Naive B cell (primary cell): ENCODE data around the gene ACSM6. TPM values are rescaled to one million over a fixed set of nuclear protein-coding genes. Genes with fewer than 3 reads are reported as not detected.
A peak's percentile ranks its signal among the peaks of the same experiment; 100 is the strongest.

Experiments used
- ATAC-seq, 2 donors: fragments of 150-1000 bp; cut with Tn5 transposase; 2 replicates each; pipeline ENCODE4 v1.10.0; 2021; ENCODE audit warnings: low read depth in 2 of 2, mild to moderate bottlenecking in 2 of 2, moderate library complexity in 2 of 2
- DNase-seq: peaks from one replicate; pipeline ENCODE4 v3.0.0; 2022
- H3K27ac Mint-ChIP-seq, 6 donors: one replicate each; pipeline ENCODE4 v1.8.0; 2020 to 2022; ENCODE audit warnings: mild to moderate bottlenecking in 6 of 6, mixed read lengths in 6 of 6, moderate library complexity in 5 of 6, inconsistent platforms in 2 of 6
- H3K27me3 Mint-ChIP-seq, 3 donors: one replicate each; pipeline ENCODE4 v1.8.0; 2021 to 2022; ENCODE audit warnings: mixed read lengths in 3 of 3, mild to moderate bottlenecking in 1 of 3
- H3K36me3 Mint-ChIP-seq, 2 donors: one replicate each; pipeline ENCODE4 v1.8.0; 2020 to 2022; ENCODE audit warnings: mixed read lengths in 2 of 2, inconsistent platforms in 1 of 2, mild to moderate bottlenecking in 1 of 2
- H3K4me1 Mint-ChIP-seq, 3 donors: one replicate each; pipeline ENCODE4 v1.8.0; 2020 to 2022; ENCODE audit warnings: mixed read lengths in 3 of 3, inconsistent platforms in 1 of 3, mild to moderate bottlenecking in 1 of 3, moderate library complexity in 1 of 3
- H3K4me3 Mint-ChIP-seq, 8 donors: one replicate each; pipeline ENCODE4 v1.8.0; 2020 to 2022; ENCODE audit warnings: mild to moderate bottlenecking in 8 of 8, mixed read lengths in 8 of 8, moderate library complexity in 8 of 8, inconsistent platforms in 2 of 8
- H3K9me3 Mint-ChIP-seq, 7 donors: one replicate each; pipeline ENCODE4 v1.8.0; 2020 to 2022; ENCODE audit warnings: mixed read lengths in 7 of 7, mild to moderate bottlenecking in 5 of 7, inconsistent platforms in 2 of 7, moderate library complexity in 1 of 7
- polyA plus RNA-seq, 6 donors: library from polyadenylated mRNA; unstranded; fragments of 300-500 nt; fragmentation: Illumina TruSeq; gene quantifications; one replicate each; pipeline ENCODE4 v1.2.3, GENCODE V29; 2021; ENCODE audit warnings: low read depth in 6 of 6

ACSM6 gene
- polyA plus RNA-seq, 6 donors from 2014 or later: not detected

DNA sequence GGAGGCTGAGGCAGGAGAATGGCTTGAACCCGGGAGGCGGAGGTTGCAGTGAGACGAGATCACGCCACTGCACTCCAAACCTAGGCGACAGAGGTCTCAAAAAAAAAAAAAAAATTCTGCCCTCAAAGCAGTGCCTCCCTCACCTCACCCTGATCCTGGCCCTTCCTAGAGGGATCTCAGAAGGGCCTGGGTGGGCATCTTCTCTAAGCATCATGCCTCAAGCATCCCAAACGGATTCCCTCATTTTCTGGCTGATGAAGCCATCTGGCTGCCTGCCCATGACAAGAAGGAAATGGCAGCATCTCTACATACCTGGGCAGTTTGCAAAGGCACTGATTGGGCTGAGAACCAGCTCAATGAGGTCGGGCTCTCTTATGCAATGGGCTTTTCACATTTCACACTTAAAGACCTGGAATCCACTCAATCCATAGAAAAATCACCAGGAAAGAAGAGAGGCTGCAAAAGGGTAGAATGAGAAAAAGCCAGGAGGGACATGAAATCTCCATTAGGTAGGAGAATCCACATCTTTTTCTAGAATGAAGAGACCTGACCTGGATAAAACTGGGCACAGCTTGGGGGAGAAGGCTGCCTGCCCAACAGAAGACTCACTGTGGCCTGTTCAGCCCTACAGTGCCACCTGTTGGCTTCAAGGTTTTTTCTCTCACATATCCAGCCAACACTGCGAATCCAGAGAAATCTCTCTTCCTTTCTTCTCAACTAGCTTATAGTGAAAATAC lies 48.7 kb downstream of the ACSM6 start:
- DNase-seq: no peak

GRCh38 chr10:95243318-95243617 lies 49.2 kb downstream of the ACSM6 start:
- Mint-ChIP-seq H3K4me1 (peaks cover 11 to 21% (median 17%) of the 10 kb centered on the region in 3 donors), H3K36me3 (peaks cover 13 to 22% of the 10 kb centered on the region in 2 donors)

More for the DNA sequence above, 48.7 kb downstream of the ACSM6 start:
- Mint-ChIP-seq H3K27ac (peak overlapping the region in 3 of 6 donors; percentile 61 to 82 (median 77)), H3K27me3 (no peaks in the 10 kb centered on the region), H3K4me1 (peaks cover 11 to 19% (median 13%) of the 10 kb centered on the region in 3 donors), H3K36me3 (peaks cover 14 to 22% of the 10 kb centered on the region in 2 donors), H3K4me3 (no peak overlapping the region), H3K9me3 (peaks cover 0 to 3% (median 0%) of the 10 kb centered on the region in 7 donors)
- ATAC-seq: no peak

GRCh38 chr10:95244152-95244551 lies 50.1 kb downstream of the ACSM6 start:
- ATAC-seq (no peak), DNase-seq (no peak)
- no peak overlapping the region for H3K4me3 Mint-ChIP-seq
- H3K4me1 Mint-ChIP-seq: peaks cover 11 to 24% (median 22%) of the 10 kb centered on the region in 3 donors
- peak overlapping the region in 1 of 6 donors; percentile 7 for H3K27ac Mint-ChIP-seq
- H3K36me3 Mint-ChIP-seq: peaks cover 17 to 20% of the 10 kb centered on the region in 2 donors
- peaks cover 0 to 3% (median 0%) of the 10 kb centered on the region in 7 donors for H3K9me3 Mint-ChIP-seq
- no peaks in the 10 kb centered on the region for H3K27me3 Mint-ChIP-seq

More at GRCh38 chr10:95243318-95243617, 49.2 kb downstream of the ACSM6 start:
- Mint-ChIP-seq H3K4me3 (no peak overlapping the region), H3K9me3 (peaks cover 0 to 3% (median 0%) of the 10 kb centered on the region in 7 donors), H3K27me3 (no peaks in the 10 kb centered on the region), H3K27ac (peak overlapping the region in 3 of 6 donors; percentile 52 to 82 (median 77))
- ATAC-seq: no peak
- DNase-seq: no peak

DNA sequence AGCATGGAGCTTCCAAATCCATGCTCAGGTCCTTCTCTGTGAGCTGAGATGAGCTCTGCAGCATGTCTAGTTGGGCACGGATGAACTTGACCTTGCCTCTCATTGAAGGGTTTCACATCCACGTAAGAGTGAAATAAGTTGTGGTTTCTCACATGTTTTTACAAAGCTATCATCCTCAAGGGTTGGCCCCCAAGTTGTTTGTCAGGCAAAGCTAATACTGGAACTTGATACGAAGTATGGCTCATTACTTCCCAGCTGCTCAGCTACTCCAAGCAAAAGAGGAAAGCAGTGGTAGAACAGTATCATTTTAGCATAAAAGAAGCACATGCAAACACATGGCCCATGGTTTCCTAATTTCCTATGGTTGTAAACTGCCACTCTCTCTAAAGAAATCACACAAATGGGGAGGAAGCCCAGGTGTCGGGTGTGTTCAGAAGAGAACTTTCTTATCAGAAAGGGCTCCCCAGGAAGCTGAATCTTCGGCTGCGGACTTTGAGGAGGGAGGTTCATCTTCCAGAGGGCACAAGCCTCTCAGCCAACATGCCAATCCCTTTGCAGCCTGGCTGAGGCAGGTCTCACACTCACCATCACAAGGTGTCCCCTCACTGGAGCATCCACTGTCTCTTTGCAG lies 51.5 kb downstream of the ACSM6 start:
- H3K36me3 Mint-ChIP-seq: peaks cover 7 to 16% of the 10 kb centered on the region in 2 donors
- ATAC-seq: no peak
- peak overlapping the region in 1 of 6 donors; percentile 87 for H3K27ac Mint-ChIP-seq
- H3K9me3 Mint-ChIP-seq: no peaks in the 10 kb centered on the region
- H3K27me3 Mint-ChIP-seq: no peaks in the 10 kb centered on the region
- peaks cover 11 to 28% (median 27%) of the 10 kb centered on the region in 3 donors for H3K4me1 Mint-ChIP-seq
- DNase-seq: no peak
- H3K4me3 Mint-ChIP-seq: no peak overlapping the region

DNA sequence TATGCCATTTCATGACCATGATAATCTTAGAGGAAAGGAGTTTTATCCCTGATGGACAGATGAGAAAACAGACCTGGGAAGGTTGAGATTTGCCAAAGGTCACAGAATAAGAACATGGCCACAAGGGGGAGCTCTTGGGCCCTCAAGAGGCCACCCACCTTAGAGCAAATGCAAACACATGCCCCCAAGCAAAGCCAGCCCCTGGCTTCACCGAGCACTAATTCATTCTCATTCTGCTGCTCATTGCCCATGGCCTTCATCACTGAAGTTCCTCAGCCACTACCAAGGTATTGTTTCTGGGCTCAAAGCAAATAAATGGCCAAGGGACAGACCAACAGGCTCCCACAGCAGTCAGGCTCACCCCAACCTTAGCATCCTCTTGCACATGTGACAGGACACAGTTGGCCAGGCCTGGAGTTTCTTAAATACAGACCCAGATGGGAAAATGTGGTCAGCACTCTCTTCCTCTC lies 52.6 kb downstream of the ACSM6 start:
- ATAC-seq: peak; percentile 82 to 89
- Mint-ChIP-seq H3K36me3 (peaks cover 7 to 17% of the 10 kb centered on the region in 2 donors), H3K9me3 (no peaks in the 10 kb centered on the region), H3K27me3 (no peaks in the 10 kb centered on the region), H3K27ac (peak overlapping the region in 4 of 6 donors; percentile 71 to 88 (median 84)), H3K4me3 (no peak overlapping the region), H3K4me1 (peaks cover 11 to 28% (median 27%) of the 10 kb centered on the region in 3 donors)
- DNase-seq: peak; percentile 69

GRCh38 chr10:95247200-95247880 lies 53.3 kb downstream of the ACSM6 start:
- H3K27ac Mint-ChIP-seq: peak overlapping the region in 5 of 6 donors; percentile 58 to 88 (median 83)
- H3K36me3 Mint-ChIP-seq: peaks cover 7 to 25% of the 10 kb centered on the region in 2 donors
- H3K27me3 Mint-ChIP-seq: no peaks in the 10 kb centered on the region
- DNase-seq (no peak), ATAC-seq (no peak)
- peaks cover 18 to 33% (median 29%) of the 10 kb centered on the region in 3 donors for H3K4me1 Mint-ChIP-seq
- no peak overlapping the region for H3K4me3 Mint-ChIP-seq
- H3K9me3 Mint-ChIP-seq: no peaks in the 10 kb centered on the region

GRCh38 chr10:95247881-95248583 lies 54.0 kb downstream of the ACSM6 start:
- no peaks in the 10 kb centered on the region for H3K27me3 Mint-ChIP-seq
- no peaks in the 10 kb centered on the region for H3K9me3 Mint-ChIP-seq
- ATAC-seq (no peak), DNase-seq (no peak)
- no peak overlapping the region for H3K4me3 Mint-ChIP-seq
- peaks cover 7 to 31% of the 10 kb centered on the region in 2 donors for H3K36me3 Mint-ChIP-seq
- H3K4me1 Mint-ChIP-seq: peaks cover 25 to 40% (median 36%) of the 10 kb centered on the region in 3 donors
- peak overlapping the region; percentile 17 to 92 (median 70) for H3K27ac Mint-ChIP-seq

- Mint-ChIP-seq H3K4me1 (peaks cover 30 to 45% (median 33%) of the 10 kb centered on the region in 3 donors), H3K27ac (peak overlapping the region in 5 of 6 donors; percentile 3 to 89 (median 83)), H3K36me3 (peaks cover 0 to 27% of the 10 kb centered on the region in 2 donors), H3K4me3 (no peak overlapping the region), H3K27me3 (no peaks in the 10 kb centered on the region), H3K9me3 (no peaks in the 10 kb centered on the region)
- no peak for ATAC-seq
- no peak for DNase-seq
Measured at GRCh38 chr10:95248989-95249388, 55.0 kb downstream of the ACSM6 start.

- H3K4me3 Mint-ChIP-seq: peak overlapping the region in 1 of 8 donors; percentile 19
- no peaks in the 10 kb centered on the region for H3K27me3 Mint-ChIP-seq
- ATAC-seq (no peak), DNase-seq (no peak)
- H3K36me3 Mint-ChIP-seq: peaks cover 0 to 27% of the 10 kb centered on the region in 2 donors
- peak overlapping the region in 5 of 6 donors; percentile 11 to 96 (median 58) for H3K27ac Mint-ChIP-seq
- no peaks in the 10 kb centered on the region for H3K9me3 Mint-ChIP-seq
- H3K4me1 Mint-ChIP-seq: peaks cover 32 to 50% (median 33%) of the 10 kb centered on the region in 3 donors
Measured at GRCh38 chr10:95249467-95249866, 55.4 kb downstream of the ACSM6 start.

- H3K4me3 Mint-ChIP-seq: no peak overlapping the region
- peaks cover 38 to 63% (median 46%) of the 10 kb centered on the region in 3 donors for H3K4me1 Mint-ChIP-seq
- no peaks in the 10 kb centered on the region for H3K9me3 Mint-ChIP-seq
- H3K36me3 Mint-ChIP-seq: peaks cover under 1 to 27% of the 10 kb centered on the region in 2 donors
- no peaks in the 10 kb centered on the region for H3K27me3 Mint-ChIP-seq
- DNase-seq: no peak
- no peak for ATAC-seq
- H3K27ac Mint-ChIP-seq: peak overlapping the region in 3 of 6 donors; percentile 8 to 72 (median 59)
Measured at GRCh38 chr10:95250856-95251255, 56.8 kb downstream of the ACSM6 start.

- H3K4me3 Mint-ChIP-seq: peak overlapping the region in 2 of 8 donors; percentile 25 to 37
- peaks cover 18 to 36% of the 10 kb centered on the region in 2 donors for H3K36me3 Mint-ChIP-seq
- H3K27ac Mint-ChIP-seq: peak overlapping the region in 5 of 6 donors; percentile 12 to 79 (median 46)
- peaks cover 0 to 4% (median 0%) of the 10 kb centered on the region in 7 donors for H3K9me3 Mint-ChIP-seq
- ATAC-seq: no peak
- H3K4me1 Mint-ChIP-seq: peaks cover 28 to 51% (median 45%) of the 10 kb centered on the region in 3 donors
- DNase-seq: no peak
- no peaks in the 10 kb centered on the region for H3K27me3 Mint-ChIP-seq
Measured at GRCh38 chr10:95253007-95253406, 59.0 kb downstream of the ACSM6 start.

DNA sequence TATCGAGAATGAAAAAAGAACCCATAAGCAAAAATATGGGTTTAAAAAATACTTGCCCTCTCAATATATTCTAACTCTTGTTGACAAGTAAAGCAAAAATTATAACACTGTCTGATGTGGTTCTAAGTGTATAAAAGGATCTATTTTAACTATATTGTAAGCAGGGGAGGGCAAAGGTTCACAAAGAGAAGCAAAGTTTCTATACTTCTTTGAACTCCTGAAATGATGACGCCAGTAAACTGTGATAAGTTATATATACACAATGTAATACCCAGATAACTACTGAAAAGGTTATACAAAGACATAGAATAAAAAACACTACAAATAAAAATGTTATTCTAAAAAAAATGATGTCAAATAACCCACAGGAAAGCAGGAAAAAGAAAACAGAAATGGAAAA lies 59.6 kb downstream of the ACSM6 start:
- H3K9me3 Mint-ChIP-seq: peaks cover 0 to 5% (median 0%) of the 10 kb centered on the region in 7 donors
- H3K36me3 Mint-ChIP-seq: peaks cover 25 to 38% of the 10 kb centered on the region in 2 donors
- peak overlapping the region in 2 of 6 donors; percentile 39 to 79 for H3K27ac Mint-ChIP-seq
- ATAC-seq (no peak), DNase-seq (no peak)
- H3K4me1 Mint-ChIP-seq: peaks cover 25 to 50% (median 45%) of the 10 kb centered on the region in 3 donors
- H3K4me3 Mint-ChIP-seq: no peak overlapping the region
- H3K27me3 Mint-ChIP-seq: no peaks in the 10 kb centered on the region
